Fibroblast of lung (primary cell): Measurements from ENCODE around the gene GNG3. TPM values are rescaled to one million over a fixed set of nuclear protein-coding genes. Genes with fewer than 3 reads are reported as not detected.

Experiments used
- DNase-seq, 2 donors: peaks; one replicate each; pipeline versions ENCODE4 v3.0.0 to v3.0.0-alpha.2; 2010; ENCODE audit warnings: low read depth in 2 of 2
- H2AFZ ChIP-seq: 2 replicates; pipeline ENCODE4 v1.5.1; 2012; ENCODE audit warnings: low read length, control low read depth, inconsistent platforms
- H3K27ac ChIP-seq: 2 replicates; pipeline ENCODE4 v1.5.1; 2011; ENCODE audit warnings: low read length, control low read depth; ENCODE audit not compliant: insufficient read depth
- H3K27me3 ChIP-seq: 2 replicates; pipeline ENCODE4 v1.5.1; 2011; ENCODE audit warnings: mild to moderate bottlenecking, low read length; ENCODE audit not compliant: control insufficient read depth, insufficient read depth
- H3K36me3 ChIP-seq: 2 replicates; pipeline ENCODE4 v1.5.1; 2011; ENCODE audit warnings: low read length; ENCODE audit not compliant: control insufficient read depth, insufficient read depth
- H3K4me1 ChIP-seq: 2 replicates; pipeline ENCODE4 v1.5.1; 2011; ENCODE audit warnings: low read length; ENCODE audit not compliant: control insufficient read depth, insufficient read depth; ENCODE audit errors: extremely low read depth
- H3K4me2 ChIP-seq: 2 replicates; pipeline ENCODE4 v1.5.1; 2011; ENCODE audit warnings: low read length, control low read depth; ENCODE audit not compliant: insufficient read depth; ENCODE audit errors: extremely low read depth
- H3K4me3 ChIP-seq, 4 experiments: fragments of 200-600 bp in 1 of 4; sonication (generic) in 1 of 4; replicated peaks in 1 of 4; 2 replicates each; pipeline ENCODE4 v1.5.1; 2011 to 2016; ENCODE audit warnings: low read length in 4 of 4, low read depth in 3 of 4, mild to moderate bottlenecking in 3 of 4, control low read depth in 2 of 4, inconsistent platforms in 1 of 4, mixed read lengths in 1 of 4; ENCODE audit not compliant: insufficient read depth in 1 of 4; ENCODE audit errors: control extremely low read depth in 1 of 4
- H3K79me2 ChIP-seq: 2 replicates; pipeline ENCODE4 v1.5.1; 2012; ENCODE audit warnings: mild to moderate bottlenecking, low read length, inconsistent platforms; ENCODE audit not compliant: control insufficient read depth, insufficient read depth
- H3K9ac ChIP-seq: 2 replicates; pipeline ENCODE4 v1.5.1; 2011; ENCODE audit warnings: mild to moderate bottlenecking, low read length, control low read depth; ENCODE audit not compliant: insufficient read depth
- H3K9me3 ChIP-seq: 2 replicates; pipeline ENCODE4 v1.5.1; 2012; ENCODE audit warnings: low read depth, low read length; ENCODE audit not compliant: control insufficient read depth, insufficient read depth
- H4K20me1 ChIP-seq: 2 replicates; pipeline ENCODE4 v1.5.1; 2011; ENCODE audit warnings: low read length; ENCODE audit not compliant: control insufficient read depth, insufficient read depth; ENCODE audit errors: extremely low read depth
- CTCF ChIP-seq, 2 donors: IDR thresholded peaks in 1 of 2; conservative IDR thresholded peaks in 1 of 2; 1 replicate in 1 of 2; 2 replicates in 1 of 2; pipeline ENCODE4 v1.5.1; 2011 to 2012; ENCODE audit warnings: low read length in 2 of 2, control low read depth in 1 of 2, inconsistent platforms in 1 of 2, low read depth in 1 of 2, mild to moderate bottlenecking in 1 of 2
- EZH2 ChIP-seq: IDR thresholded peaks from 2 replicates; pipeline ENCODE4 v1.5.1; 2012; ENCODE audit warnings: low read length, control low read depth, mild to moderate bottlenecking; ENCODE audit errors: missing control alignments
- polyA plus RNA-seq, 2 donors: library from polyadenylated mRNA; depleted of rRNA in 1 of 2; stranded (reverse) in 1 of 2; unstranded in 1 of 2; fragments of >200 nt; gene quantifications; 2 replicates each; pipeline ENCODE4 v1.2.1, GENCODE V29; 2011 to 2012; ENCODE audit warnings: missing spikeins in 1 of 2
- total RNA-seq: library from RNA; depleted of rRNA; stranded (reverse); fragments of >200 nt; gene quantifications from 2 replicates; pipeline ENCODE4 v1.2.1, GENCODE V29; 2014

The GNG3 gene
- total and polyA plus RNA-seq, 2 donors (not counting 1 experiment from before 2014, with no cell fraction given), result not detected

- Histone ChIP-seq H3K4me2 (no peak overlapping the region), H3K4me3 (peak overlapping the region; percentile 63 to 99 (median 94)), H3K36me3 (peaks cover 3% of the 10 kb centered on the region)
These were observed 19.4 kb downstream of the GNG3 start for GRCh38 chr11:62726915-62727164.

GRCh38 chr11:62727165-62727871, 19.8 kb downstream of the GNG3 start, which contains the start of gene HNRNPUL2:
Gene HNRNPUL2, minus strand, starts transcription at chr11:62727457. Its CDS starts 301 bp downstream, at chr11:62727156.
- TF ChIP-seq EZH2, result no peak
- peak in 1 of 2 donors; percentile 10 for TF ChIP-seq CTCF (conservative IDR thresholded peaks at IDR 0.05 in 1 of 2, IDR thresholded peaks at IDR 0.05 in 1 of 2; ENCODE audit: low read depth in 1 of 2, low read length in 2 of 2)
- Histone ChIP-seq H3K27ac (peak within 1 kb of the TSS; percentile 92), H3K9ac (peak within 1 kb of the TSS; percentile 85), H3K4me2 (peak within 1 kb of the TSS; percentile 96), H3K4me1 (peaks cover 4% of the 10 kb centered on the region), H3K36me3 (peaks cover 3% of the 10 kb centered on the region), H4K20me1 (peaks cover 4% of the 10 kb centered on the region), H2AFZ (peak within 1 kb of the TSS; percentile 97), H3K79me2 (peaks cover 77% of the 10 kb centered on the region), H3K9me3 (no peaks in the 10 kb centered on the region), H3K27me3 (no peaks in the 10 kb centered on the region), H3K4me3 (peak within 1 kb of the TSS; percentile 63 to 99 (median 94))
- peak; percentile 99 for DNase-seq

More at GRCh38 chr11:62726915-62727164, 19.4 kb downstream of the GNG3 start:
- H3K27me3 ChIP-seq, result no peaks in the 10 kb centered on the region
- peak overlapping the region; percentile 92 for H3K27ac ChIP-seq
- no peak for TF ChIP-seq EZH2
- no peak for TF ChIP-seq CTCF (conservative IDR thresholded peaks at IDR 0.05 in 1 of 2, IDR thresholded peaks at IDR 0.05 in 1 of 2; ENCODE audit: low read depth in 1 of 2, low read length in 2 of 2)
- no peak for DNase-seq
- no peaks in the 10 kb centered on the region for H3K9me3 ChIP-seq
- H3K4me1 ChIP-seq, result peaks cover 4% of the 10 kb centered on the region
- no peak overlapping the region for H2AFZ ChIP-seq
- H3K79me2 ChIP-seq, result peaks cover 82% of the 10 kb centered on the region
- peaks cover 4% of the 10 kb centered on the region for H4K20me1 ChIP-seq
- peak overlapping the region; percentile 85 for H3K9ac ChIP-seq

GRCh38 chr11:62727872-62728170, 20.3 kb downstream of the GNG3 start:
- H3K4me1 ChIP-seq, result peaks cover 4% of the 10 kb centered on the region
- H4K20me1 ChIP-seq, result peaks cover 4% of the 10 kb centered on the region
- no peak for TF ChIP-seq EZH2
- no peak for TF ChIP-seq CTCF (conservative IDR thresholded peaks at IDR 0.05 in 1 of 2, IDR thresholded peaks at IDR 0.05 in 1 of 2; ENCODE audit: low read depth in 1 of 2, low read length in 2 of 2)
- H2AFZ ChIP-seq, result peak overlapping the region; percentile 97
- no peaks in the 10 kb centered on the region for H3K9me3 ChIP-seq
- H3K9ac ChIP-seq, result peak overlapping the region; percentile 64
- peak overlapping the region; percentile 60 to 99 (median 81) for H3K4me3 ChIP-seq
- H3K79me2 ChIP-seq, result peaks cover 72% of the 10 kb centered on the region
- DNase-seq, result peak; percentile 96 to 98
- peaks cover 2% of the 10 kb centered on the region for H3K36me3 ChIP-seq
- H3K4me2 ChIP-seq, result peak overlapping the region; percentile 96
- H3K27ac ChIP-seq, result peak overlapping the region; percentile 92
- no peaks in the 10 kb centered on the region for H3K27me3 ChIP-seq
